GM13976 (cell line): Measurements from ENCODE around the gene WBP4.
A peak's percentile ranks its signal among the peaks of the same experiment; 100 is the strongest.

ENCODE experiments used
- DNase-seq: peaks from one replicate; pipeline ENCODE4 v3.0.0; 2012; ENCODE audit warnings: low spot score
- CTCF ChIP-seq: IDR thresholded peaks from 2 replicates; pipeline ENCODE4 v1.5.1; 2012; ENCODE audit warnings: borderline replicate concordance, mild to moderate bottlenecking; ENCODE audit not compliant: insufficient read depth; ENCODE audit errors: extremely low read depth, missing control alignments, control extremely low read depth
- in situ Hi-C: fragments of 300-500 bp; cut with MboI; formaldehyde crosslinking; loops from one replicate; pipeline ENCODE4 v1.12.0; 2022; ENCODE audit warnings: low sequenced_read_pairs, mixed read lengths, inconsistent platforms; ENCODE audit not compliant: unreplicated experiment

The WBP4 gene

GRCh38 chr13:41054212-41054877 is 7.0 kb upstream of the WBP4 start:
- peak; percentile 22 for TF ChIP-seq CTCF
- in situ Hi-C loops = loop anchor here (10.0 to 25.0 kb wide), 2 partner anchors 80 to 267 kb away; partner anchors contain the start of gene SLC25A15
- DNase-seq = no peak

DNA sequence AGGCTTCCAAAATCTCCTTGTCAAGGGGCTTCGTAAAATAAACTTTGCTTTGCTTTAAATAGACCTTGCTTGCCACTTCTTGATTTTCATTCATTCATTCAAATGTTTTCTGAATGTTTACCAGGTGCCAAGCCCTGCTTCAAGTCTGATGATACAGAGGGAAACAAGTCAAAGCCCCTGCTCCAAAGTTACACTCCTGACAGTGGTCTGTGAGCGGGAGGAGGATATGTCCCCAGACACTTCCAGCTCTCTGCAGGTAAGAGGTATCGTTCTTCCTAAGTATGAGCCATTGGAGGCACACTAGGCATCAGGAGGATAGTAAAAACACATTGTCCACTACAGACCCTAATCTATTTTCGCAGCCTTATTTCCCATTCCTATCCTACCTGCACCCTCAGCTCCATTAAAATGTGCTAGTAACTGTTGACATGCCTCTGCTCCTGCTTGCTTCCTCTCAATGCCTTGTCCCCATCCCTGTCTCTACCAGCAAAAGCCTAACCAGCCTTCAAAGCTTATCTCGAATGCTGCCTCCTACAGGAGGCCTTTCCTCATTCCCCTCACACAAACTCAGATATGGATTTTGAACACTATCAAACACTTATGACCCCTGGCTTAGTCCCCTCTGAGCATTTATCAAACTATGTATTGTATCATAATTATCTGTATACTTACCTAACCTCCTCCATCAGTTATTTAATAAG is 6.2 kb upstream of the WBP4 start:
- in situ Hi-C loops = loop anchor here (10.0 to 25.0 kb wide), 2 partner anchors 80 to 268 kb away; partner anchors contain the start of gene SLC25A15
- DNase-seq = no peak
- TF ChIP-seq CTCF = peak; percentile 27

GRCh38 chr13:41056194-41056593 is 5.1 kb upstream of the WBP4 start:
- no peak for TF ChIP-seq CTCF
- in situ Hi-C loops = loop anchor here (10.0 to 25.0 kb wide), 2 partner anchors 81 to 269 kb away; partner anchors contain the start of gene SLC25A15

GRCh38 chr13:41056826-41057711 is 4.2 kb upstream of the WBP4 start:
- TF ChIP-seq CTCF = no peak
- no peak for DNase-seq
- in situ Hi-C loops = loop anchor here (10.0 to 25.0 kb wide), 2 partner anchors 82 to 270 kb away; partner anchors contain the start of gene SLC25A15

More at GRCh38 chr13:41056194-41056593, 5.1 kb upstream of the WBP4 start:
- no peak for DNase-seq

DNA sequence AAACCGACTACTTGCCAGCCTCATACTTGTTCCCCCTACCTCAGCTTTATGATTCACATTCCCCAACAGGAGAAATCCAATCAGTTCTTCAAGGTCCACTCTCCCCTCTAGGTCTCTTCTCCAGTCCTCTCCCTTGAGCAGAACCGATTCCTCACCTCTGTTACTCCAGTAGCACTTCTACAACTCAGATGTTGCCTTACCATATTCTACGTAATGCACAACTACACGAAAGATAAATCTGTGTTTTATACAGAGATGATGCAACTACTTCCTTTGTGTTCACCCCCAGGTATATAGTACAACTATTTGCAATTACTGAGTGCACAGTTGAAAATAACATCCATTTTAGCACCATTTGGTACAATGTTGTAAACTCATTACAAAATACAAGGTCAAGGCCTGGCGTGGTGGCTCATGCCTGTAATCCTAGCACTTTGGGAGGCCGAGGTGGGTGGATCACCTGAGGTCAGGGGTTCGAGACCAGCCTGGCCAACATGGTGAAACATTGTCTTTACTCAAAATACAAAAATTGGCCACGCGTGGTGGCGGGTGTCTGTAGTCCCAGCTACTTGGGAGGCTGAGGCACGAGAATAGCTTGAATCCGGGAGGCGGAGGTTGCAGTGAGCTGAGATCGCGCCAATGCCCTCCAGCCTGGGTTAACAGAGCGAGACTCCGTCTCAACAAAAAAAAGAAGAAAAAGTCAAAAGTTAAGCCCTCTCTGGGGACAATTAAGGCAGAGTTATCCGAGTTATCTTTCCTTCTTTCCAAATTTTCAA is 2.8 kb upstream of the WBP4 start:
- TF ChIP-seq CTCF = no peak
- no peak for DNase-seq
- in situ Hi-C loops = loop anchor here (10.0 to 25.0 kb wide), 2 partner anchors 84 to 271 kb away; partner anchors contain the start of gene SLC25A15

DNA sequence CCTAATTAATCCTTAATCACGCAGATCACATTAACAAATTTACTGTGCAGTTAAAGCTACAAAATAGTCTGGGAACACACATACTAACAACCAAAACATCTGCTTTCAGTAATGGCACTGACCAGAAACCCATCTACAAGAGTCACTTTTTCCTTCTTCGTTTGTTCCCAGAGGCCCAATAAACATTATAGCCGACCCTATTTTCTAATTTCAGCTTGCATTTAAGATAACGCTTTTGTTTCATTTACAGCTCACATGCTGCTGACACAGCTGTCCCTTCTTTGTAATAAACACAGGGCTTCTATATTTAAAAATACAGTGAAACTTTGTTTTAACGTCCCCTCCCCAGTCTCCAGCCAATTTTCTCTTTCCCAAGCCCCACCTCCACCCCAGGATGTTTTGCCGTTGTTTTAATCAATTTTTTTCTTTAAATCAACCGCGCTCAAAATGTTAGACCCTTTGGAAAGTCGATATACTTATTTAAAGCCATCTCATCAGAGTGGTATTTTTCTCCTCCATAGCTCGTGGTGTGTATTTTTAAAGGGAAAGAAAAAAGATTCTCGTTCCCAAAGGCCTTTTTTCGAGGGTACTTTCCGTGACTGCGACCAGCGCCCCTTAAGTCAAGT is 1.7 kb upstream of the WBP4 start:
- no peak for DNase-seq
- no peak for TF ChIP-seq CTCF
- in situ Hi-C loops = loop anchor here (10.0 to 25.0 kb wide), 2 partner anchors 85 to 272 kb away; partner anchors contain the start of gene SLC25A15
